Fibroblast of pulmonary artery (primary cell): ENCODE measurements around the gene TPPP.

Source experiments
- DNase-seq: peaks from one replicate; pipeline ENCODE4 v3.0.0-alpha.2; 2010; ENCODE audit warnings: low read depth
- H3K4me3 ChIP-seq: replicated peaks from 2 replicates; pipeline ENCODE4 v1.5.1; 2011; ENCODE audit warnings: low read depth, mild to moderate bottlenecking, control low read depth, low read length, moderate library complexity
- CTCF ChIP-seq: IDR thresholded peaks from 2 replicates; pipeline ENCODE4 v1.5.1; 2011; ENCODE audit warnings: mild to moderate bottlenecking, control low read depth, low read length, inconsistent platforms; ENCODE audit errors: missing control alignments

TPPP gene

DNA sequence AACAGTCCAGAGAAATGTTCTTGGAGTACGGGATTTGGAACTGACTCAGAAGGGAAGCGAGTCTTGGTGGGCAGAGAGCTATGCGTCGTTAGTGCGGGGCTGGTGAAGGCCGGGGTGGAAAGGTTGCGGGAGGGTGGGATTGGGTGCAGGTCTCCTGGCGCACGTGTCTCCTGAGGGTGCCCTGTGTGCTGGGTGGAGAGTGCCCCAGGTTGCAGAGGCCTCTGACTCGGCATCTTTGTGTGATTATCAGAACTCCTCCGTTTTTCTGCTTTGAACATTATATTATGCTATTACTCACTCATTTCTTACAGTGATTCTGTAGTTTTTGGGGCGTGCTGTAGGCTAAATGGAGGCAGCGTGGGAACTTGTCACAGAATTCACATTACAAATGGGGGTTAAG, 69.6 kb downstream of the TPPP start:
- TF ChIP-seq CTCF = no peak
- no peak for DNase-seq

DNA sequence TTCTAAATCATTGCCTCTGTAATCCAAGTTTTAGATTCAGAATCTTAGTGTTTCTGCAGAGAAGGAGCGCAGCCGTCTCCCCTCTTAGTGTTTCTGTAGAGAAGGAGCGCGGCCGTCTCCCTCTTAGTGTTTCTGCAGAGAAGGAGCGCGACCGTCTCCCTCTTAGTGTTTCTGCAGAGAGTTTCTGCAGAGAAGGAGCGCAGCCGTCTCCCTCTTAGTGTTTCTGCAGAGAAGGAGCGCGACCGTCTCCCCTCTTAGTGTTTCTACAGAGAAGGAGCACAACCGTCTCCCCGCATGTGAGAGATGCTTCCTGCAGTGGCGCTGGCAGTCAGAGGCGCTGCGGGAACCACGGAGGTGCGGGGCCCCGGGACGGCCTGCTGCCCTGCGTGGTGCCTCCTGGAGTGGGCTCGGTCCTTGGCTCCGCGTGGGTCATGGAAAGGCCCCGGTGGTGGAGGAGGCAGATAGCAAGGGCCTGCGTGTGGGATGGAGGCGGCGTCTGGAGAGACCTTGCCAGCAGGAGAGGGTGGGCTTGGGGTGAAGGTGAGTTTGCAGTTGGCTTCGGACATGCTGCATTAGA, 70.1 kb downstream of the TPPP start:
- no peak for TF ChIP-seq CTCF
- no peak for DNase-seq
- H3K4me3 ChIP-seq = no peak overlapping the region

More for the DNA sequence above, 69.6 kb downstream of the TPPP start:
- no peak overlapping the region for H3K4me3 ChIP-seq

DNA sequence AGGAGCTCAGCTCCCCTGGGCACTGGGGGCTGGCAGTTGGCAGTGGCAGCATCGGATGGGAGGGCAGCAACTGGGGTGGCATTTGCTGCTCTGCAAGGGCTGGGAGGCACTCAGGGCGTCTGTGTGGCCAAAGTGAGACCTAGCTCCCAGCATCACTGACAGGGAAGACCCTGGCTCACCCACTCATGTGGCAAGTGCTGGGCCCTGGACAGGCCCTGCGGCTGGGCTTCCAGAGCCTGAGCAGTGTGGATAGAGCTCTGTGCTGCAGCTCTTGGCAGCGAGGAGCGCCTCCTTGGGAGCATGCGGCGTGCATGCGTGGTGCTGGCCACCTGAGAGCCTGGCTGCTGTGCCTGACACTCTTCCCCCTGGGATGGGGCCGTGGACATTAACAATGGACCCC, 70.8 kb downstream of the TPPP start:
- no peak overlapping the region for H3K4me3 ChIP-seq
- DNase-seq = no peak
- no peak for TF ChIP-seq CTCF

DNA sequence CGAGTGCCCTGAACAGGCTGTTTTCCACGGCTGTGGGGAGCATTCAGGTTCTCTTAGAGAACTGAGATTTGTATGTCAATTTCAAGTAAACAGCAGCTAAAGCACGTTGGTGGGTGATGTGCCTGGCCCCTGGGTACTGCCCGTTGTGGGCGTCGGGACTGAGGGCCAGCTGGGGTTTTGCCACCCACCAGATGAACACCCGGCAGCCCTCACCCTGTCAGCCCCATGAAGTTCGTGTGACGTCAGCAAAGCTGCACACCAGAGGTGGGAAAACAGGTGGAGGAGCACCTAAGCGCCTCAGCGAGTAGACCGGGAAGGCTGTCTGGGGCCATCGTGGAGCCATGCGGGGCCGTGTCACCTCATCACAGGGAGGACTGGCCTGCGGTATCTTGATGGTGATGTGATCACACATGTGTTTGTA, 71.8 kb downstream of the TPPP start:
- no peak for DNase-seq
- no peak overlapping the region for H3K4me3 ChIP-seq
- TF ChIP-seq CTCF = no peak

DNA sequence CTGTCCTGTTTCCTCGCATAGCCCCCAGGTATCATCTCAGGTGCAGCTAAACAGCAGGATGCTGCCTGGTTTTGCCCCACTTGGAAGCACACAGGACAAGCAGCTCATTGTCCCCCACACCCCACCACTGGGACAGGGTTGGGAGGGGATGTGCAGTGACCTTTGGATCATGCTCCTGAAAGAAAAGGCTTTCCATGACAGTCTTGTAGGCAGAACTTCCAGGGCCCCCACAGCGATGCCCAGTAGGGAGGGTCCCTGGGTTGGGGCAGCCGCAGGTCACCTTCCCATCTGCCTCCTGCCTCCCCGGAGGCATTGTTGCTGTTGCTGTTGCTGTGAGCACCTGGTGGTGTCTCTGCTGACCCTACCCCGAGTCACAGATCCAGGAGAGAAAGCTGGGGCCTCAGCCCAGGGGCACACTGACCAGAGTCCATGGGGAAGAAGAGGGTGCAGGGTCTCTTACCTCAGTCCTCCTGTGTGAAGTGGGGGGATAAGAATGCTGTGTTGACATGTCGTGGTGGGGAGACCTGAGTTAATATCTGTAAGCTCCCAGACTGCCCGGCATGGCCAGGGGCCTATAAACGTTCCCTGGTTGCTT, 72.5 kb downstream of the TPPP start:
- H3K4me3 ChIP-seq = no peak overlapping the region
- TF ChIP-seq CTCF = no peak
- DNase-seq = no peak

DNA sequence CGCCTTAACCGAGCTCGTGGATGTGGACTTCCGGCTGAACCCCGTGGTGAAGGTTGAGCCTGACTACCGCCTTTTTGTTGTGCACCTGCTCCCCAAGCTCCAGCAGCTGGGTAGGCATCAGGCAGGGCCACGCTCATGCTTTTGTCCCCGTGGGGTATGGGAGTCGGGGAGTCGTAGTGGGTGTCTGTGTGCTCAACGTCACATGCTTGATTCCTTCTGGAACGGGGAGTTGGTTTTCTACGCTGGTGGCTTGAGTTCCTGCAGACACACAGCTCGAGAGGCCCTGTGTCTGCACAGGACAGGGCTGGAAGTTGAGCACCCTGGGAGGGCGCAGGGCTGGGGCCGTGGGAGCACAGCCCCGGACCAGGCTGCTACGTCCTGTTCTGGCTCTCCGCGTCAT, 73.0 kb downstream of the TPPP start:
- TF ChIP-seq CTCF = no peak
- DNase-seq = no peak
- H3K4me3 ChIP-seq = no peak overlapping the region

GRCh38 chr5:619444-619843, 73.7 kb downstream of the TPPP start:
- TF ChIP-seq CTCF = no peak
- H3K4me3 ChIP-seq = no peak overlapping the region
- no peak for DNase-seq
